GM10266 (cell line): ENCODE measurements around the gene TNFSF11.

Experiments used
- DNase-seq: peaks from one replicate; pipeline ENCODE4 v3.0.0; 2012; ENCODE audit errors: extremely low spot score
- CTCF ChIP-seq: IDR thresholded peaks from 2 replicates; pipeline ENCODE4 v1.5.1; 2012; ENCODE audit warnings: mild to moderate bottlenecking, low read depth; ENCODE audit not compliant: control insufficient read depth, insufficient read depth; ENCODE audit errors: missing control alignments

The TNFSF11 gene

GRCh38 chr13:42645717-42646116 lies 71.8 kb downstream of the TNFSF11 start:
- DNase-seq, result no peak

GRCh38 chr13:42649141-42649540 lies 75.2 kb downstream of the TNFSF11 start:
- DNase-seq, result no peak
- no peak for TF ChIP-seq CTCF

More at GRCh38 chr13:42645717-42646116, 71.8 kb downstream of the TNFSF11 start:
- no peak for TF ChIP-seq CTCF

DNA sequence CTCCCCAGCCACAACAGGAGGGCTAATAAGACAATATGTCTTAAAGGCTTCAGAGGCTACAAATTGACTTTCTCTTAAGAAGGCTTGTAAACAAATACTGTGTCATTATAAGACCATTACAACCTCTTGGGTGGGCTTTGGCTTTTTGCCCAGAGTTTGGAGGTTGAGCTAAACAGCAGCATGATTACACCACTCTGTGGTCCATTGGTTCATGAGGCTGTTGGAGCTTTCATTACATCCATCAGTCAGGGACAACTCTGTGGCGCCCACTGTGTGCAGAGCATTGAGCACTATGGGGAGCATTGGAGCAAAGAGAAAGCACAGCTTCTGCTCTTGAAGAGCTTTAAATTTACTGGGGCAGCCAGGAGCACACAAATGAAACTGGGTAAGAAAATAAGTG lies 75.9 kb downstream of the TNFSF11 start:
- TF ChIP-seq CTCF, result no peak
- DNase-seq, result no peak

- no peak for TF ChIP-seq CTCF
- no peak for DNase-seq
Measured at GRCh38 chr13:42650506-42650905, 76.6 kb downstream of the TNFSF11 start.

GRCh38 chr13:42651936-42652641 lies 78.1 kb downstream of the TNFSF11 start:
- no peak for DNase-seq
- no peak for TF ChIP-seq CTCF

DNA sequence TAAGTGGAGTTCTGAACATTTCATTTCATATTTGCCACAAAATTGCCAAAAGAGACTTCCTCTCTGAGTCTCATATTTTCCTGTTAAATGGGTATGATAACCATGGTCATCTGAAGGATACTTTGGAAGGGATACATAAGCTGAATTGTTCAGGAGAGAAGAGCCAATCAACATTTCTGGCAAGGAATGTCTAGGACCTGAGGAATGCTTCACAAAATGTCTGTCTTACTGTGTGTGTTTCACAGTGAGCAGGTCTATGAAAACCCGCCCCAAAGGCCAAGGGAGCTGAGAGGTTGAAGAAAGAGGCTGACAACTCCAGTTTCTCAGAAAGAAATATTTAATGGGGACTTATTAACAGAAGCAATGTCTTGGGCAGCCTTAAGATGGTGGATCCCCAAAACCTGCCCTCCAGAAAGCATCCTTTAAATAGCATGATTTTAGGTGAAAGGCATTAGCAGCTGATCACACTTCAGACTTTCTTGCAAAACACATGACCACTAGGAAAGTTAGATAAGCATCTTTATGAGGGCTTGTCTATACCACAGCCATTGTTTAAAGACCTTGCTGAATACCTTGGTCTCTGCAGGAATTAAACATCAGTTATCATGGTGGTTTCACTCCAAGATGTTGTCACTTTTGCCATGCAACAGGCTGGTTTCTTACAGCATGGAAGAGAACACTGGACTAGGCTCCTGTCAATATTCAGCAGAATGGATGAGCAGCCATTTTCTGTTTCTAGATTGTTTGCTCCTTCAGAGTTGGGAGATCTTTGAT lies 78.9 kb downstream of the TNFSF11 start:
- no peak for DNase-seq
- TF ChIP-seq CTCF, result no peak

DNA sequence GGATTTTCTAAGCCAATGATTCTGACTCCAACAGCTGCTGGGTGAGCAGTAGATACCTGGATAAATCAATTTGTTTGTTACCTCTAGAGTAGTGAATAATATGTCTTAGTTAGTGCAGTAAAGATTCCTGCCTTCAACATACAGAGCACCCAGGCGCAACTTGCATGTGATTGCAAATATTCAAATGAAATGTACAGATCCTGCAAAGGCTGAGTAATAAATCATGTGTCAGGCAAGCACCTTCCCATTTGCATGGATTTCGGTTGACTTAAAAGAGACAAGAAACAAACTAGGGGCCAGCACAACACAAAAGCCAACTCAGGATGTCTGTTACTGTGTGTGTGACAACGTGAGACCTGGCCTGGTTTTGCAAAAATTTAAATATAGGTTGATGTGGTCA lies 79.7 kb downstream of the TNFSF11 start:
- DNase-seq, result no peak
- TF ChIP-seq CTCF, result no peak
